Liver (tissue), 9 donors: ENCODE measurements around the gene RELN. TPM values are rescaled to one million over a fixed set of nuclear protein-coding genes. Genes with fewer than 3 reads are reported as not detected.
A peak's percentile ranks its signal among the peaks of the same experiment; 100 is the strongest.

Source experiments
- DNase-seq: peaks from one replicate; pipeline ENCODE4 v3.0.0-alpha.2; 2017; ENCODE audit warnings: low spot score
- H3K27ac ChIP-seq, 2 donors: one replicate each; pipeline ENCODE4 v1.7.0; 2013; ENCODE audit warnings: inconsistent platforms in 2 of 2, low read length in 2 of 2, control low read depth in 1 of 2, low read depth in 1 of 2, mild to moderate bottlenecking in 1 of 2
- H3K27me3 ChIP-seq, 4 donors: one replicate each; pipeline versions ENCODE4 v1.6.1 to v1.7.0; 2013; ENCODE audit warnings: low read length in 3 of 4, inconsistent platforms in 1 of 4, mild to moderate bottlenecking in 1 of 4, moderate library complexity in 1 of 4; ENCODE audit not compliant: control insufficient read depth in 4 of 4, insufficient read depth in 4 of 4
- H3K36me3 ChIP-seq, 4 donors: one replicate each; pipeline versions ENCODE4 v1.6.1 to v1.7.0; 2013; ENCODE audit warnings: low read length in 3 of 4, mild to moderate bottlenecking in 3 of 4, low read depth in 1 of 4, moderate library complexity in 1 of 4; ENCODE audit not compliant: control insufficient read depth in 4 of 4, insufficient read depth in 3 of 4
- H3K4me1 ChIP-seq, 4 donors: one replicate each; pipeline versions ENCODE4 v1.6.1 to v1.7.0; 2013; ENCODE audit warnings: low read length in 3 of 4, mild to moderate bottlenecking in 3 of 4, moderate library complexity in 1 of 4; ENCODE audit not compliant: control insufficient read depth in 4 of 4, insufficient read depth in 4 of 4
- H3K4me3 ChIP-seq, 3 donors: one replicate each; pipeline versions ENCODE4 v1.6.1 to v1.7.0; 2013; ENCODE audit warnings: low read length in 3 of 3, control low read depth in 1 of 3, low read depth in 1 of 3, mild to moderate bottlenecking in 1 of 3
- H3K9ac ChIP-seq, 2 donors: one replicate each; pipeline ENCODE4 v1.7.0; 2013; ENCODE audit warnings: low read length in 2 of 2, mild to moderate bottlenecking in 2 of 2, moderate library complexity in 2 of 2, control low read depth in 1 of 2, low read depth in 1 of 2
- H3K9me3 ChIP-seq, 4 donors: one replicate each; pipeline versions ENCODE4 v1.6.1 to v1.7.0; 2013; ENCODE audit warnings: low read length in 3 of 4; ENCODE audit not compliant: control insufficient read depth in 4 of 4
- FOXA1 ChIP-seq: IDR thresholded peaks from 2 replicates; pipeline ENCODE4 v1.6.1; 2016; ENCODE audit warnings: antibody characterized with exemption
- FOXA2 ChIP-seq: IDR thresholded peaks from 2 replicates; pipeline ENCODE4 v1.6.1; 2016; ENCODE audit warnings: antibody characterized with exemption
- GABPA ChIP-seq, 2 donors: IDR thresholded peaks in 1 of 2; conservative IDR thresholded peaks in 1 of 2; 2 replicates each; pipeline ENCODE4 v1.6.1; 2016; ENCODE audit warnings: antibody characterized with exemption in 2 of 2, mild to moderate bottlenecking in 1 of 2, moderate library complexity in 1 of 2
- HNF4A ChIP-seq, 2 donors: conservative IDR thresholded peaks; 2 replicates each; pipeline ENCODE4 v1.6.1; 2016; ENCODE audit warnings: antibody characterized with exemption in 2 of 2, mild to moderate bottlenecking in 2 of 2
- HNF4G ChIP-seq: IDR thresholded peaks from 2 replicates; pipeline ENCODE4 v1.6.1; 2016; ENCODE audit warnings: antibody characterized with exemption
- NR2F2 ChIP-seq: IDR thresholded peaks from 2 replicates; pipeline ENCODE4 v1.6.1; 2016; ENCODE audit warnings: antibody characterized with exemption
- RAD21 ChIP-seq, 2 donors: IDR thresholded peaks; 2 replicates each; pipeline ENCODE4 v1.6.1; 2016; ENCODE audit warnings: antibody characterized with exemption in 2 of 2, mild to moderate bottlenecking in 2 of 2
- RXRA ChIP-seq, 2 donors: IDR thresholded peaks; 2 replicates each; pipeline ENCODE4 v1.6.1; 2017 to 2018; ENCODE audit warnings: antibody characterized with exemption in 2 of 2, mild to moderate bottlenecking in 1 of 2
- TAF1 ChIP-seq: conservative IDR thresholded peaks from 2 replicates; pipeline ENCODE4 v1.6.1; 2016; ENCODE audit warnings: antibody characterized with exemption, mild to moderate bottlenecking
- YY1 ChIP-seq: IDR thresholded peaks from 2 replicates; pipeline ENCODE4 v1.6.1; 2016; ENCODE audit warnings: antibody characterized with exemption, mild to moderate bottlenecking
- WGBS: extraction: QIAGEN DNeasy Blood & Tissue Kit; methylation state at CpG from one replicate; pipeline ENCODE4 v1.1.7; 2013; 5-methylcytosine and 5-hydroxymethylcytosine counted together
- polyA plus RNA-seq, 2 donors: library from polyadenylated mRNA; stranded (reverse) in 1 of 2; unstranded in 1 of 2; fragments of 200-250 nt in 1 of 2; fragments of >200 nt in 1 of 2; fragmentation: Nextera tagmentation in 1 of 2; extraction: Ambion mirVana in 1 of 2; gene quantifications; one replicate each; pipeline versions ENCODE4 v1.2.1 to v1.2.3, GENCODE V29; 2013 to 2015
- total RNA-seq, 2 donors: library from RNA; depleted of rRNA; stranded (reverse); fragments of >200 nt; gene quantifications; one replicate each; pipeline ENCODE4 v1.2.3, GENCODE V29; 2014
- TF ChIP-seq, protein P1 (sequence below): fragments of 150-350 bp; IDR thresholded peaks from 2 replicates; pipeline ENCODE4 v1.5.1; 2017; ENCODE audit warnings: improper control_type of control experiment, low read depth, low read length; ENCODE audit not compliant: missing input control
- TF ChIP-seq, protein P2 (sequence below): IDR thresholded peaks from 2 replicates; pipeline ENCODE4 v1.6.1; 2016; ENCODE audit warnings: antibody characterized with exemption
- TF ChIP-seq, protein P3 (sequence below): IDR thresholded peaks from 2 replicates; pipeline ENCODE4 v1.6.1; 2016; ENCODE audit warnings: antibody characterized with exemption, mild to moderate bottlenecking
- TF ChIP-seq, protein P4 (sequence below): IDR thresholded peaks from 2 replicates; pipeline ENCODE4 v1.6.1; 2016; ENCODE audit warnings: antibody characterized with exemption
- TF ChIP-seq, protein P5 (sequence below): IDR thresholded peaks from 2 replicates; pipeline ENCODE4 v1.6.1; 2016; ENCODE audit warnings: antibody characterized with exemption
- donor health status: healthy.
- donor health status: healthy.
- donor health status: healthy.
- donor health status: healthy.
- donor health status: healthy.

RELN gene
- total and polyA plus RNA-seq, 4 donors: 10.0 to 69.8 (median 28.4) TPM

DNA sequence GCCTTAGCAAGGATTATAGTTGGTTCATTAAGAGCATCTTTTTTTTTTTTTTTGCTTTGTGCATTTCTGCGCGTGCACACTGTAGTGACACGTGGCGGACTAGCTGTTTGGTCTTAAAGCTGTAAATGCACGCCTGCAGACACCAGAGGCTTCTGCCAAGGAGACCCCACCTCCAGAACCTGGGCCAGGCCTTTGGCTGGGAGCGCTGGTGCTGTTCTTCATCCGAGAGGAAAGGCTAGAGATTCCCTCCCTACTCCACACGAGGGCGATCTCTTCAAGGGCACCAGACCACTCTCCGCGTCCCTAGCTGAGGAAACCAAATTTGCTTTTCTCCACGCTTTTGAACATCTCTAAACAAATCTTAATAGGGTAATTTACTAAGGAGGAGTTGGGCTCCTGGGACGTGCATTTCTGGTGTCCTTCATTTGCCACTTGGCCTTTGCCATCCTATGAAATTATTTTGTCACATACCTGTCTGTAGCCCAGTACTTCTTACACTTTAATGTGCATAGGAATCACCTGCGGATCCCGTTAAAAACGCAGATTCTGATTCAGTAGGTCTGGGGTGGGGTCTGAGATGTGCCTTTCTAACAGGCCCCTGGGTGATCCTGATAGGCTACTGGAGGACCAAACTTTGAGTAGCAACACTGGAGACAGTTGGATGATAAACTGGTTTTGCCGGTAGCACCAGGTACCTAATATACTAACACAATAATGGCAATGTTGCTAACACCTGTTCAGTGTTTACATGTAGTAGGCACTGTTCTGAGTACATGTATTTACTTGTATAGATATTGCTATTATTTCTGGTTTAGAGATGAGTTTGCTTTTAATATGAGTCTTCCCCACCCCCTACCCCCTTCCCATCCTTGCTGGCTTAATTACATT lies 542.1 kb downstream of the RELN start:
- TF ChIP-seq, protein P1, sequence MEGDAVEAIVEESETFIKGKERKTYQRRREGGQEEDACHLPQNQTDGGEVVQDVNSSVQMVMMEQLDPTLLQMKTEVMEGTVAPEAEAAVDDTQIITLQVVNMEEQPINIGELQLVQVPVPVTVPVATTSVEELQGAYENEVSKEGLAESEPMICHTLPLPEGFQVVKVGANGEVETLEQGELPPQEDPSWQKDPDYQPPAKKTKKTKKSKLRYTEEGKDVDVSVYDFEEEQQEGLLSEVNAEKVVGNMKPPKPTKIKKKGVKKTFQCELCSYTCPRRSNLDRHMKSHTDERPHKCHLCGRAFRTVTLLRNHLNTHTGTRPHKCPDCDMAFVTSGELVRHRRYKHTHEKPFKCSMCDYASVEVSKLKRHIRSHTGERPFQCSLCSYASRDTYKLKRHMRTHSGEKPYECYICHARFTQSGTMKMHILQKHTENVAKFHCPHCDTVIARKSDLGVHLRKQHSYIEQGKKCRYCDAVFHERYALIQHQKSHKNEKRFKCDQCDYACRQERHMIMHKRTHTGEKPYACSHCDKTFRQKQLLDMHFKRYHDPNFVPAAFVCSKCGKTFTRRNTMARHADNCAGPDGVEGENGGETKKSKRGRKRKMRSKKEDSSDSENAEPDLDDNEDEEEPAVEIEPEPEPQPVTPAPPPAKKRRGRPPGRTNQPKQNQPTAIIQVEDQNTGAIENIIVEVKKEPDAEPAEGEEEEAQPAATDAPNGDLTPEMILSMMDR: peak; percentile 55
- TF ChIP-seq TAF1 (no peak), RAD21 (IDR thresholded peaks at IDR 0.05) (peak; percentile 75 to 81)
- H3K9me3 ChIP-seq: no peaks in the 10 kb centered on the region
- WGBS: 16% methylated on average over 17 of the region's 17 CpGs
- no peak overlapping the region for H3K4me3 ChIP-seq
- peaks cover 5 to 11% (median 7%) of the 10 kb centered on the region in 4 donors for H3K4me1 ChIP-seq
- DNase-seq: peak; percentile 51
- H3K9ac ChIP-seq: no peak overlapping the region
- peaks cover 0 to 12% (median 2%) of the 10 kb centered on the region in 4 donors for H3K27me3 ChIP-seq
- H3K27ac ChIP-seq: no peak overlapping the region
- H3K36me3 ChIP-seq: no peaks in the 10 kb centered on the region

DNA sequence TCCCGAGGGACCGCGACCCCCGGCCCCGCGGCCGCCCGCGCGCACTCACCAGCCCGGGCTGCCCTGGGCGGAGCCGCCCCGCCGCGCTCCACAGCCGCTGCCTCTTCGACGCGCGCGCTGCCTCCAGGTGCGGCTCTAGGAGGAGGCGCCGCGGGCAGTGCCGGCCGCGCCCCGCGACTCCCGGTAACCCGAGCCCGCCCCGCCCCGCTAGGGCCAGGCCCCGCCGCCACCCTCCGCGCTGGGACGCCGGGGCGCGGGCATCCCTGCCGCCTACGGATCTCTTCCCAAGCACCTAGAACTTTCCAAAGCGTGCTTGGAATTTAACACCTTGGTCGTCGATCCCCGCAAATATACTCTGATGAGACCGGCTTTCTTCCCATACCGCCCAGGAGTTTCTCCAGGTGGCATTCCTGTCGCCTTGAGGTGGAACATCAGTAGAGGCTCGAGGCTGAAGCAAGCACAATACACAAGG lies 543.4 kb downstream of the RELN start, which contains the start of gene SLC26A5:
TSS of gene SLC26A5 (minus strand) at position 159 of the 472 bp plus-strand sequence. CDS start 24,693 bp downstream, outside the sequence.
- H3K36me3 ChIP-seq: no peaks in the 10 kb centered on the region
- H3K9ac ChIP-seq: no peak within 1 kb of the TSS
- 8% methylated on average over 54 of the region's 54 CpGs for WGBS
- H3K27ac ChIP-seq: no peak within 1 kb of the TSS
- no peak for TF ChIP-seq FOXA1
- TF ChIP-seq RXRA (IDR thresholded peaks at IDR 0.05): no peak
- TF ChIP-seq, protein P2, sequence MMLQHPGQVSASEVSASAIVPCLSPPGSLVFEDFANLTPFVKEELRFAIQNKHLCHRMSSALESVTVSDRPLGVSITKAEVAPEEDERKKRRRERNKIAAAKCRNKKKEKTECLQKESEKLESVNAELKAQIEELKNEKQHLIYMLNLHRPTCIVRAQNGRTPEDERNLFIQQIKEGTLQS: no peak
- DNase-seq: no peak
- H3K4me1 ChIP-seq: peaks cover 5 to 11% (median 8%) of the 10 kb centered on the region in 4 donors
- H3K27me3 ChIP-seq: peaks cover 0 to 12% (median 2%) of the 10 kb centered on the region in 4 donors
- no peaks in the 10 kb centered on the region for H3K9me3 ChIP-seq
- peak within 1 kb of the TSS in 2 of 3 donors; percentile 45 to 50 for H3K4me3 ChIP-seq

DNA sequence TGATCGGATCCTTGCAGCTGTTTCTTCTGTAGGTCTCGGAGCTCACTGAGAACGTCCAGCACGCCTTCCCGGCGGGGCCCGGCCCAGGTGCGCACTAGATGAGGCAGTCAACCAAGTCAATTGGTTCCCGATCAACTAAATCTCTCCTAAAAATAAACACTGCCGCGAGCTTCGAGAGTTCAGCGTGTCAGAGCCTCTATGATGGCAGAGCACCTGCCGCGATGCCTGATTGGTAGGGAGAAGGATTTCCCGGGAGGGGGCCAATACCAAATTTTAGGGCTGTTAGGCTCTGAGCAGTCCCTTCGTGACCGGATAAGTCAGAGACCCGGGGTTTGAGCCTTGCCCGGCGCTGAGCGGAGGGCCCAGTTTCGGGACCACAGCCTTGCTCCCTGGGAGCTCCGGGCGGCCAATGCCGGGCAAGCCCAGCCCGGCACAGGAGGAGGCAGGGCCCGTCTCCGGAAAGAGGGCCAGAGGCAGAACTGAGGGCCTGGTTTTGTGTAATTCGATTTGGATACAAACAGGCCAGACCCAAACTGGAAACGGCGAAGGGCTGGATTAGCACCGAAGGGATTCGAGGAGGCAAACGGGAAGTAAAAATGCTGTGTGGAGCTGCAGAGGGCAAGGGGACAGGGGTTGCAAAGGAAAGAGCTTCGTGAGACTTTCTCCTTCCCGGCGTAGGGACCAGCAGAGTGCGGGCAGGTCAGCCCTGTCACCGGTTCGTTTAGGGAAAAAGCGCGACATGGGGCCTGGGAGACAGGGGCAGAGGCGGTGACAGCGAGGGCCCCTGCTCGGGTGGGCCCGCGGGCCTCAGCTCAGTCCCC lies 544.0 kb downstream of the RELN start:
- Histone ChIP-seq H3K9ac (no peak overlapping the region), H3K9me3 (no peaks in the 10 kb centered on the region), H3K36me3 (no peaks in the 10 kb centered on the region), H3K4me3 (peak overlapping the region in 2 of 3 donors; percentile 45 to 50), H3K4me1 (peaks cover 5 to 11% (median 8%) of the 10 kb centered on the region in 4 donors), H3K27ac (no peak overlapping the region), H3K27me3 (peaks cover 0 to 12% (median 2%) of the 10 kb centered on the region in 4 donors)
- 13% methylated on average over 48 of the region's 48 CpGs for WGBS
- no peak for DNase-seq
- no peak for TF ChIP-seq RAD21 (IDR thresholded peaks at IDR 0.05)
- no peak for TF ChIP-seq NR2F2
- TF ChIP-seq HNF4G: no peak
- TF ChIP-seq, protein P3, sequence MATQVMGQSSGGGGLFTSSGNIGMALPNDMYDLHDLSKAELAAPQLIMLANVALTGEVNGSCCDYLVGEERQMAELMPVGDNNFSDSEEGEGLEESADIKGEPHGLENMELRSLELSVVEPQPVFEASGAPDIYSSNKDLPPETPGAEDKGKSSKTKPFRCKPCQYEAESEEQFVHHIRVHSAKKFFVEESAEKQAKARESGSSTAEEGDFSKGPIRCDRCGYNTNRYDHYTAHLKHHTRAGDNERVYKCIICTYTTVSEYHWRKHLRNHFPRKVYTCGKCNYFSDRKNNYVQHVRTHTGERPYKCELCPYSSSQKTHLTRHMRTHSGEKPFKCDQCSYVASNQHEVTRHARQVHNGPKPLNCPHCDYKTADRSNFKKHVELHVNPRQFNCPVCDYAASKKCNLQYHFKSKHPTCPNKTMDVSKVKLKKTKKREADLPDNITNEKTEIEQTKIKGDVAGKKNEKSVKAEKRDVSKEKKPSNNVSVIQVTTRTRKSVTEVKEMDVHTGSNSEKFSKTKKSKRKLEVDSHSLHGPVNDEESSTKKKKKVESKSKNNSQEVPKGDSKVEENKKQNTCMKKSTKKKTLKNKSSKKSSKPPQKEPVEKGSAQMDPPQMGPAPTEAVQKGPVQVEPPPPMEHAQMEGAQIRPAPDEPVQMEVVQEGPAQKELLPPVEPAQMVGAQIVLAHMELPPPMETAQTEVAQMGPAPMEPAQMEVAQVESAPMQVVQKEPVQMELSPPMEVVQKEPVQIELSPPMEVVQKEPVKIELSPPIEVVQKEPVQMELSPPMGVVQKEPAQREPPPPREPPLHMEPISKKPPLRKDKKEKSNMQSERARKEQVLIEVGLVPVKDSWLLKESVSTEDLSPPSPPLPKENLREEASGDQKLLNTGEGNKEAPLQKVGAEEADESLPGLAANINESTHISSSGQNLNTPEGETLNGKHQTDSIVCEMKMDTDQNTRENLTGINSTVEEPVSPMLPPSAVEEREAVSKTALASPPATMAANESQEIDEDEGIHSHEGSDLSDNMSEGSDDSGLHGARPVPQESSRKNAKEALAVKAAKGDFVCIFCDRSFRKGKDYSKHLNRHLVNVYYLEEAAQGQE: no peak
- no peak for TF ChIP-seq FOXA1
- TF ChIP-seq, protein P4, sequence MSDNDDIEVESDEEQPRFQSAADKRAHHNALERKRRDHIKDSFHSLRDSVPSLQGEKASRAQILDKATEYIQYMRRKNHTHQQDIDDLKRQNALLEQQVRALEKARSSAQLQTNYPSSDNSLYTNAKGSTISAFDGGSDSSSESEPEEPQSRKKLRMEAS: no peak
- no peak for TF ChIP-seq FOXA2
- TF ChIP-seq, protein P5, sequence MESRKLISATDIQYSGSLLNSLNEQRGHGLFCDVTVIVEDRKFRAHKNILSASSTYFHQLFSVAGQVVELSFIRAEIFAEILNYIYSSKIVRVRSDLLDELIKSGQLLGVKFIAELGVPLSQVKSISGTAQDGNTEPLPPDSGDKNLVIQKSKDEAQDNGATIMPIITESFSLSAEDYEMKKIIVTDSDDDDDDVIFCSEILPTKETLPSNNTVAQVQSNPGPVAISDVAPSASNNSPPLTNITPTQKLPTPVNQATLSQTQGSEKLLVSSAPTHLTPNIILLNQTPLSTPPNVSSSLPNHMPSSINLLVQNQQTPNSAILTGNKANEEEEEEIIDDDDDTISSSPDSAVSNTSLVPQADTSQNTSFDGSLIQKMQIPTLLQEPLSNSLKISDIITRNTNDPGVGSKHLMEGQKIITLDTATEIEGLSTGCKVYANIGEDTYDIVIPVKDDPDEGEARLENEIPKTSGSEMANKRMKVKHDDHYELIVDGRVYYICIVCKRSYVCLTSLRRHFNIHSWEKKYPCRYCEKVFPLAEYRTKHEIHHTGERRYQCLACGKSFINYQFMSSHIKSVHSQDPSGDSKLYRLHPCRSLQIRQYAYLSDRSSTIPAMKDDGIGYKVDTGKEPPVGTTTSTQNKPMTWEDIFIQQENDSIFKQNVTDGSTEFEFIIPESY: no peak
- no peak for TF ChIP-seq YY1
- no peak for TF ChIP-seq GABPA (IDR thresholded peaks at IDR 0.05 in 1 of 2, conservative IDR thresholded peaks at IDR 0.05 in 1 of 2)
- no peak for TF ChIP-seq HNF4A (conservative IDR thresholded peaks at IDR 0.05)
- TF ChIP-seq, protein P2: no peak
